Measurements from ENCODE around the gene ERN1. TPM values are rescaled to one million over a fixed set of nuclear protein-coding genes. Genes with fewer than 3 reads are reported as not detected.

The ERN1 gene
- total and polyA plus RNA-seq, 2 of the 13 experiments (the other 11 are each of a cell fraction or from before 2014, with no cell fraction given) = 6.0 to 12.7 TPM

- TF ChIP-seq ZNF574 (CRISPR knock-in tag; IDR thresholded peaks at IDR 0.05) (peak; percentile 25), DPF2 (CRISPR knock-in tag; IDR thresholded peaks at IDR 0.05; ENCODE audit: borderline replicate concordance, low read depth) (no peak), ERF (CRISPR knock-in tag; IDR thresholded peaks at IDR 0.05) (0 out of 2 replicates have a peak, but pooled peaks have one; percentile 7), ZNF407 (CRISPR knock-in tag; IDR thresholded peaks at IDR 0.05; ENCODE audit: not compliant biosample characterization) (no peak), HOXA3 (CRISPR knock-in tag; IDR thresholded peaks at IDR 0.05) (no peak), THYN1 (CRISPR knock-in tag; IDR thresholded peaks at IDR 0.05; ENCODE audit: borderline replicate concordance, low read depth) (peak; percentile 93; the same call in 1 of the 2 replicates), ZNF510 (CRISPR knock-in tag; IDR thresholded peaks at IDR 0.05; ENCODE audit: low read depth) (peak; percentile 64; the same call in 1 of the 2 replicates), ZNF792 (CRISPR knock-in tag; IDR thresholded peaks at IDR 0.05) (no peak), MBD4 (IDR thresholded peaks at IDR 0.05; ENCODE audit: borderline replicate concordance, low read length) (peak; percentile 92), PRDM10 (CRISPR knock-in tag; IDR thresholded peaks at IDR 0.05; ENCODE audit: low read depth) (no peak), AGO2 (optimal IDR thresholded peaks at IDR 0.05; ENCODE audit: low read depth, low read length) (peak; percentile 98), ISL2 (CRISPR knock-in tag; IDR thresholded peaks at IDR 0.05) (peak; percentile 58; the same call in 1 of the 2 replicates)
Measured at GRCh38 chr17:64147110-64148016, 17.4 kb upstream of the ERN1 start (continued).

Data from HepG2 (cell line).